CD4-positive, CD25-positive, alpha-beta regulatory T cell (primary cell): ENCODE data around the gene CD4. TPM values are rescaled to one million over a fixed set of nuclear protein-coding genes. Genes with fewer than 3 reads are reported as not detected.

Source experiments
- ATAC-seq, 2 donors: fragments of 150-1000 bp; cut with Tn5 transposase; one replicate each; pipeline ENCODE4 v1.10.0; 2021; ENCODE audit warnings: low read depth in 2 of 2, moderate number of reproducible peaks in 2 of 2, moderate library complexity in 1 of 2
- DNase-seq, 3 donors: peaks; one replicate each; pipeline versions ENCODE4 v3.0.0 to v3.0.0-alpha.2; 2012 to 2022; ENCODE audit warnings: mixed read lengths in 1 of 3
- H3K27ac ChIP-seq: one replicate; pipeline ENCODE4 v1.7.0; 2013; ENCODE audit warnings: mild to moderate bottlenecking, low read length; ENCODE audit not compliant: insufficient read depth, poor library complexity, severe bottlenecking
- H3K27me3 ChIP-seq: one replicate; pipeline ENCODE4 v1.7.0; 2013; ENCODE audit warnings: low read length; ENCODE audit not compliant: control insufficient read depth, insufficient read depth
- H3K36me3 ChIP-seq: one replicate; pipeline ENCODE4 v1.7.0; 2013; ENCODE audit warnings: mild to moderate bottlenecking, low read length, moderate library complexity; ENCODE audit not compliant: control insufficient read depth, insufficient read depth
- H3K4me1 ChIP-seq: 2 replicates; pipeline ENCODE4 v1.7.0; 2013; ENCODE audit warnings: mild to moderate bottlenecking, low read length; ENCODE audit not compliant: insufficient read depth, control insufficient read depth, poor library complexity, severe bottlenecking
- H3K4me3 ChIP-seq: one replicate; pipeline ENCODE4 v1.7.0; 2013; ENCODE audit warnings: low read depth, mild to moderate bottlenecking, low read length, moderate library complexity
- H3K9me3 ChIP-seq, 2 experiments: 1 replicate in 1 of 2; 2 replicates in 1 of 2; pipeline ENCODE4 v1.7.0; 2013; ENCODE audit warnings: low read length in 2 of 2, mild to moderate bottlenecking in 1 of 2, moderate library complexity in 1 of 2; ENCODE audit not compliant: control insufficient read depth in 2 of 2
- H3K27ac Mint-ChIP-seq, 3 donors: one replicate each; pipeline ENCODE4 v1.8.0; 2020 to 2022; ENCODE audit warnings: mild to moderate bottlenecking in 3 of 3, mixed read lengths in 3 of 3, moderate library complexity in 2 of 3
- H3K27me3 Mint-ChIP-seq: one replicate; pipeline ENCODE4 v1.8.0; 2022; ENCODE audit warnings: mild to moderate bottlenecking, mixed read lengths
- H3K36me3 Mint-ChIP-seq: one replicate; pipeline ENCODE4 v1.8.0; 2020; ENCODE audit warnings: mixed read lengths
- H3K4me1 Mint-ChIP-seq, 4 donors: one replicate each; pipeline ENCODE4 v1.8.0; 2020 to 2022; ENCODE audit warnings: mixed read lengths in 4 of 4, mild to moderate bottlenecking in 1 of 4
- H3K4me3 Mint-ChIP-seq, 4 donors: one replicate each; pipeline ENCODE4 v1.8.0; 2020 to 2022; ENCODE audit warnings: mild to moderate bottlenecking in 4 of 4, mixed read lengths in 4 of 4, moderate library complexity in 3 of 4
- H3K9me3 Mint-ChIP-seq, 7 donors: one replicate each; pipeline ENCODE4 v1.8.0; 2020 to 2022; ENCODE audit warnings: mixed read lengths in 7 of 7, mild to moderate bottlenecking in 3 of 7, moderate library complexity in 2 of 7
- polyA plus RNA-seq, 4 donors: library from polyadenylated mRNA; unstranded; fragments of 300-500 nt; fragmentation: Illumina TruSeq; gene quantifications; one replicate each; pipeline ENCODE4 v1.2.3, GENCODE V29; 2021
- total RNA-seq: library from RNA; stranded (reverse); gene quantifications from one replicate; pipeline ENCODE4 v1.2.3, GENCODE V29; 2022

Gene CD4
- total and polyA plus RNA-seq, 5 donors from 2014 or later = 224 to 330 (median 321) TPM

- Histone ChIP-seq H3K27me3 (no peaks in the 10 kb centered on the region), H3K9me3 (no peaks in the 10 kb centered on the region), H3K36me3 (no peaks in the 10 kb centered on the region), H3K4me1 (peaks cover 22% of the 10 kb centered on the region), H3K4me3 (no peak overlapping the region), H3K27ac (no peak overlapping the region)
- Mint-ChIP-seq H3K9me3 (no peaks in the 10 kb centered on the region), H3K27ac (peak overlapping the region in 1 of 3 donors; percentile 39), H3K36me3 (peaks cover 4% of the 10 kb centered on the region), H3K4me1 (peaks cover 0 to 38% (median 14%) of the 10 kb centered on the region in 4 donors), H3K27me3 (no peaks in the 10 kb centered on the region), H3K4me3 (peak overlapping the region in 3 of 4 donors; percentile 33 to 68 (median 46))
- no peak for DNase-seq
- ATAC-seq = no peak
These were observed 60.7 kb downstream of the CD4 start for GRCh38 chr12:6849976-6850560.

GRCh38 chr12:6850796-6851152, 61.4 kb downstream of the CD4 start:
- Histone ChIP-seq H3K27me3 (no peaks in the 10 kb centered on the region), H3K27ac (peak overlapping the region; percentile 97), H3K9me3 (no peaks in the 10 kb centered on the region), H3K36me3 (peaks cover 2% of the 10 kb centered on the region), H3K4me1 (peaks cover 22% of the 10 kb centered on the region), H3K4me3 (peak overlapping the region; percentile 85)
- peak overlapping the region in 1 of 3 donors; percentile 100 for H3K27ac Mint-ChIP-seq
- DNase-seq = no peak
- no peaks in the 10 kb centered on the region for H3K27me3 Mint-ChIP-seq
- peaks cover 6% of the 10 kb centered on the region for H3K36me3 Mint-ChIP-seq
- no peak for ATAC-seq
- no peaks in the 10 kb centered on the region for H3K9me3 Mint-ChIP-seq
- H3K4me1 Mint-ChIP-seq = peaks cover 0 to 38% (median 15%) of the 10 kb centered on the region in 4 donors
- peak overlapping the region; percentile 90 to 99 (median 96) for H3K4me3 Mint-ChIP-seq

GRCh38 chr12:6851153-6851920, 62.0 kb downstream of the CD4 start, which contains the start of gene CDCA3:
Gene CDCA3 (minus strand): TSS chr12:6851286. CDS start chr12:6850952, 334 bp downstream.
- Histone ChIP-seq H3K4me1 (peaks cover 22% of the 10 kb centered on the region), H3K27ac (peak within 1 kb of the TSS; percentile 97), H3K36me3 (peaks cover 8% of the 10 kb centered on the region), H3K9me3 (no peaks in the 10 kb centered on the region), H3K4me3 (peak within 1 kb of the TSS; percentile 85), H3K27me3 (no peaks in the 10 kb centered on the region)
- peak; percentile 47 to 50 for ATAC-seq
- Mint-ChIP-seq H3K36me3 (peaks cover 8% of the 10 kb centered on the region), H3K4me1 (peaks cover 0 to 38% (median 16%) of the 10 kb centered on the region in 4 donors), H3K27ac (peak within 1 kb of the TSS; percentile 95 to 100 (median 100)), H3K27me3 (no peaks in the 10 kb centered on the region), H3K4me3 (peak within 1 kb of the TSS; percentile 90 to 99 (median 96)), H3K9me3 (no peaks in the 10 kb centered on the region)
- peak; percentile 88 to 99 (median 93) for DNase-seq

GRCh38 chr12:6851921-6852650, 62.8 kb downstream of the CD4 start, which contains the start of gene USP5:
Gene USP5 (plus strand): TSS chr12:6852150. CDS start chr12:6852180, 30 bp downstream.
- DNase-seq (peak; percentile 98 to 100 (median 100)), ATAC-seq (peak; percentile 82 to 83)
- Histone ChIP-seq H3K36me3 (peaks cover 15% of the 10 kb centered on the region), H3K27ac (peak within 1 kb of the TSS; percentile 97), H3K27me3 (no peaks in the 10 kb centered on the region), H3K9me3 (no peaks in the 10 kb centered on the region), H3K4me1 (peaks cover 22% of the 10 kb centered on the region), H3K4me3 (peak within 1 kb of the TSS; percentile 85)
- Mint-ChIP-seq H3K4me1 (peaks cover 0 to 38% (median 16%) of the 10 kb centered on the region in 4 donors), H3K4me3 (peak within 1 kb of the TSS; percentile 90 to 99 (median 96)), H3K27me3 (no peaks in the 10 kb centered on the region), H3K27ac (peak within 1 kb of the TSS; percentile 95 to 100 (median 100)), H3K9me3 (no peaks in the 10 kb centered on the region), H3K36me3 (peaks cover 8% of the 10 kb centered on the region)

- no peaks in the 10 kb centered on the region for H3K27me3 ChIP-seq
- DNase-seq (peak; percentile 49 to 91 (median 56)), ATAC-seq (no peak)
- Mint-ChIP-seq H3K9me3 (no peaks in the 10 kb centered on the region), H3K36me3 (peaks cover 15% of the 10 kb centered on the region), H3K4me3 (peak overlapping the region; percentile 90 to 99 (median 96)), H3K4me1 (peaks cover 0 to 39% (median 17%) of the 10 kb centered on the region in 4 donors), H3K27me3 (no peaks in the 10 kb centered on the region), H3K27ac (peak overlapping the region; percentile 95 to 100 (median 100))
- H3K4me3 ChIP-seq = peak overlapping the region; percentile 85
- H3K27ac ChIP-seq = peak overlapping the region; percentile 97
- no peaks in the 10 kb centered on the region for H3K9me3 ChIP-seq
- peaks cover 22% of the 10 kb centered on the region for H3K4me1 ChIP-seq
- peaks cover 22% of the 10 kb centered on the region for H3K36me3 ChIP-seq
These were observed 63.5 kb downstream of the CD4 start for GRCh38 chr12:6852651-6853354.

GRCh38 chr12:6853626-6854025, 64.3 kb downstream of the CD4 start:
- H3K27ac ChIP-seq = peak overlapping the region; percentile 97
- no peaks in the 10 kb centered on the region for H3K9me3 Mint-ChIP-seq
- DNase-seq = no peak
- peaks cover 22% of the 10 kb centered on the region for H3K4me1 ChIP-seq
- H3K27ac Mint-ChIP-seq = peak overlapping the region in 2 of 3 donors; percentile 85 to 100
- no peak for ATAC-seq
- peaks cover 31% of the 10 kb centered on the region for H3K36me3 ChIP-seq
- H3K36me3 Mint-ChIP-seq = peaks cover 19% of the 10 kb centered on the region
- peaks cover 0 to 39% (median 17%) of the 10 kb centered on the region in 4 donors for H3K4me1 Mint-ChIP-seq
- peak overlapping the region; percentile 85 for H3K4me3 ChIP-seq
- no peaks in the 10 kb centered on the region for H3K27me3 Mint-ChIP-seq
- H3K9me3 ChIP-seq = no peaks in the 10 kb centered on the region
- no peaks in the 10 kb centered on the region for H3K27me3 ChIP-seq
- peak overlapping the region; percentile 18 to 99 (median 96) for H3K4me3 Mint-ChIP-seq

GRCh38 chr12:6854036-6854435, 64.7 kb downstream of the CD4 start:
- Histone ChIP-seq H3K36me3 (peaks cover 35% of the 10 kb centered on the region), H3K4me1 (peaks cover 22% of the 10 kb centered on the region), H3K27ac (peak overlapping the region; percentile 97), H3K27me3 (no peaks in the 10 kb centered on the region), H3K4me3 (no peak overlapping the region), H3K9me3 (no peaks in the 10 kb centered on the region)
- H3K27me3 Mint-ChIP-seq = no peaks in the 10 kb centered on the region
- peaks cover 0 to 39% (median 17%) of the 10 kb centered on the region in 4 donors for H3K4me1 Mint-ChIP-seq
- peak overlapping the region in 3 of 4 donors; percentile 16 to 97 (median 18) for H3K4me3 Mint-ChIP-seq
- no peaks in the 10 kb centered on the region for H3K9me3 Mint-ChIP-seq
- H3K27ac Mint-ChIP-seq = peak overlapping the region; percentile 84 to 100 (median 85)
- DNase-seq = no peak
- no peak for ATAC-seq
- H3K36me3 Mint-ChIP-seq = peaks cover 19% of the 10 kb centered on the region
